ENCODE results near the gene MBOAT1.

The MBOAT1 gene

GRCh38 chr6:20238688-20239587 lies 26.7 kb upstream of the MBOAT1 start:
- Histone ChIP-seq H3K4me1 (peaks cover 23% of the 10 kb centered on the region), H3K4me3 (no peak overlapping the region), H3K36me3 (replicated peaks) (no peaks in the 10 kb centered on the region), H3K27me3 (ENCODE audit: low read depth) (no peaks in the 10 kb centered on the region), H3K9me3 (no peaks in the 10 kb centered on the region)
- no peak for DNase-seq (ENCODE audit: low spot score in 2 of 2)
- in situ Hi-C loops (cut with MboI; ENCODE audit: low sequenced_read_pairs): no loop called here

- no peaks in the 10 kb centered on the region for H3K36me3 ChIP-seq (replicated peaks)
- H3K4me3 ChIP-seq: no peak overlapping the region
- in situ Hi-C loops (cut with MboI; ENCODE audit: low sequenced_read_pairs): no loop called here
- no peaks in the 10 kb centered on the region for H3K9me3 ChIP-seq
- H3K27me3 ChIP-seq (ENCODE audit: low read depth): no peaks in the 10 kb centered on the region
- DNase-seq (ENCODE audit: low spot score in 2 of 2): no peak
- H3K4me1 ChIP-seq: peaks cover 18% of the 10 kb centered on the region
Measured at GRCh38 chr6:20237677-20238460, 25.6 kb upstream of the MBOAT1 start.

- Histone ChIP-seq H3K4me1 (peaks cover 10% of the 10 kb centered on the region), H3K9me3 (no peaks in the 10 kb centered on the region), H3K4me3 (no peak overlapping the region), H3K36me3 (replicated peaks) (no peaks in the 10 kb centered on the region), H3K27me3 (ENCODE audit: low read depth) (no peaks in the 10 kb centered on the region)
- in situ Hi-C loops (cut with MboI; ENCODE audit: low sequenced_read_pairs): no loop called here
- DNase-seq (ENCODE audit: low spot score in 2 of 2): no peak
Measured at GRCh38 chr6:20236909-20237600, 24.8 kb upstream of the MBOAT1 start.

GRCh38 chr6:20236344-20236743 lies 24.1 kb upstream of the MBOAT1 start:
- Histone ChIP-seq H3K36me3 (replicated peaks) (no peaks in the 10 kb centered on the region), H3K9me3 (no peaks in the 10 kb centered on the region), H3K27me3 (ENCODE audit: low read depth) (no peaks in the 10 kb centered on the region), H3K4me1 (peaks cover 8% of the 10 kb centered on the region), H3K4me3 (no peak overlapping the region)
- in situ Hi-C loops (cut with MboI; ENCODE audit: low sequenced_read_pairs): no loop called here
- no peak for DNase-seq (ENCODE audit: low spot score in 2 of 2)

- H3K4me1 ChIP-seq: peaks cover 11% of the 10 kb centered on the region
- in situ Hi-C loops (cut with MboI; ENCODE audit: low sequenced_read_pairs): no loop called here
- H3K27me3 ChIP-seq (ENCODE audit: low read depth): no peaks in the 10 kb centered on the region
- no peak overlapping the region for H3K4me3 ChIP-seq
- no peak for DNase-seq (ENCODE audit: low spot score in 2 of 2)
- no peaks in the 10 kb centered on the region for H3K36me3 ChIP-seq (replicated peaks)
- H3K9me3 ChIP-seq: no peaks in the 10 kb centered on the region
Measured at GRCh38 chr6:20235041-20235440, 22.8 kb upstream of the MBOAT1 start.

GRCh38 chr6:20234136-20234535 lies 21.9 kb upstream of the MBOAT1 start:
- H3K9me3 ChIP-seq: no peaks in the 10 kb centered on the region
- in situ Hi-C loops (cut with MboI; ENCODE audit: low sequenced_read_pairs): no loop called here
- DNase-seq (ENCODE audit: low spot score in 2 of 2): no peak
- H3K27me3 ChIP-seq (ENCODE audit: low read depth): no peaks in the 10 kb centered on the region
- peaks cover 20% of the 10 kb centered on the region for H3K4me1 ChIP-seq
- H3K4me3 ChIP-seq: no peak overlapping the region
- no peaks in the 10 kb centered on the region for H3K36me3 ChIP-seq (replicated peaks)

- H3K9me3 ChIP-seq: no peaks in the 10 kb centered on the region
- H3K4me3 ChIP-seq: no peak overlapping the region
- H3K36me3 ChIP-seq (replicated peaks): no peaks in the 10 kb centered on the region
- in situ Hi-C loops (cut with MboI; ENCODE audit: low sequenced_read_pairs): no loop called here
- peaks cover 22% of the 10 kb centered on the region for H3K4me1 ChIP-seq
- no peak for DNase-seq (ENCODE audit: low spot score in 2 of 2)
- no peaks in the 10 kb centered on the region for H3K27me3 ChIP-seq (ENCODE audit: low read depth)
Measured at GRCh38 chr6:20233007-20233730, 20.9 kb upstream of the MBOAT1 start.

- in situ Hi-C loops (cut with MboI; ENCODE audit: low sequenced_read_pairs): no loop called here
- no peak for DNase-seq (ENCODE audit: low spot score in 2 of 2)
- H3K4me1 ChIP-seq: peaks cover 14% of the 10 kb centered on the region
Measured at GRCh38 chr6:20232188-20232587, 19.9 kb upstream of the MBOAT1 start.

GRCh38 chr6:20230401-20231119 lies 18.3 kb upstream of the MBOAT1 start:
- H3K36me3 ChIP-seq (replicated peaks): no peaks in the 10 kb centered on the region
- in situ Hi-C loops (cut with MboI; ENCODE audit: low sequenced_read_pairs): no loop called here
- DNase-seq (ENCODE audit: low spot score in 2 of 2): no peak

More at GRCh38 chr6:20232188-20232587, 19.9 kb upstream of the MBOAT1 start:
- no peaks in the 10 kb centered on the region for H3K27me3 ChIP-seq (ENCODE audit: low read depth)
- no peaks in the 10 kb centered on the region for H3K36me3 ChIP-seq (replicated peaks)
- no peaks in the 10 kb centered on the region for H3K9me3 ChIP-seq
- H3K4me3 ChIP-seq: no peak overlapping the region

GRCh38 chr6:20229881-20230280 lies 17.6 kb upstream of the MBOAT1 start:
- in situ Hi-C loops (cut with MboI; ENCODE audit: low sequenced_read_pairs): no loop called here
- Histone ChIP-seq H3K4me3 (no peak overlapping the region), H3K4me1 (peaks cover 13% of the 10 kb centered on the region), H3K9me3 (no peaks in the 10 kb centered on the region), H3K36me3 (replicated peaks) (no peaks in the 10 kb centered on the region), H3K27me3 (ENCODE audit: low read depth) (no peaks in the 10 kb centered on the region)
- no peak for DNase-seq (ENCODE audit: low spot score in 2 of 2)

More at GRCh38 chr6:20230401-20231119, 18.3 kb upstream of the MBOAT1 start:
- Histone ChIP-seq H3K9me3 (no peaks in the 10 kb centered on the region), H3K27me3 (ENCODE audit: low read depth) (no peaks in the 10 kb centered on the region), H3K4me1 (peaks cover 13% of the 10 kb centered on the region), H3K4me3 (no peak overlapping the region)

GRCh38 chr6:20227350-20227749 lies 15.1 kb upstream of the MBOAT1 start:
- H3K4me3 ChIP-seq: no peak overlapping the region
- no peaks in the 10 kb centered on the region for H3K27me3 ChIP-seq (ENCODE audit: low read depth)
- H3K9me3 ChIP-seq: no peaks in the 10 kb centered on the region
- in situ Hi-C loops (cut with MboI; ENCODE audit: low sequenced_read_pairs): no loop called here
- H3K4me1 ChIP-seq: peaks cover 28% of the 10 kb centered on the region
- DNase-seq (ENCODE audit: low spot score in 2 of 2): no peak
- H3K36me3 ChIP-seq (replicated peaks): no peaks in the 10 kb centered on the region

- Histone ChIP-seq H3K36me3 (replicated peaks) (no peaks in the 10 kb centered on the region), H3K27me3 (ENCODE audit: low read depth) (no peaks in the 10 kb centered on the region), H3K9me3 (no peaks in the 10 kb centered on the region), H3K4me1 (peaks cover 35% of the 10 kb centered on the region), H3K4me3 (no peak overlapping the region)
- DNase-seq (ENCODE audit: low spot score in 2 of 2): no peak
- in situ Hi-C loops (cut with MboI; ENCODE audit: low sequenced_read_pairs): no loop called here
Measured at GRCh38 chr6:20223141-20223540, 10.9 kb upstream of the MBOAT1 start.

- Histone ChIP-seq H3K27me3 (ENCODE audit: low read depth) (no peaks in the 10 kb centered on the region), H3K9me3 (no peaks in the 10 kb centered on the region), H3K4me3 (no peak overlapping the region), H3K4me1 (peaks cover 48% of the 10 kb centered on the region), H3K36me3 (replicated peaks) (no peaks in the 10 kb centered on the region)
- peak in 1 of 2 experiments; percentile 33 for DNase-seq (ENCODE audit: low spot score in 2 of 2)
- in situ Hi-C loops (cut with MboI; ENCODE audit: low sequenced_read_pairs): no loop called here
Measured at GRCh38 chr6:20221421-20221820, 9.2 kb upstream of the MBOAT1 start.

Measured in HAP-1 (cell line).